Measurements from ENCODE around the gene PCSK6.

GRCh38 chr15:101497017-101497416, 7.5 kb upstream of the PCSK6 start:
- TF ChIP-seq CTCF (conservative IDR thresholded peaks at IDR 0.05) = no peak
- TF ChIP-seq EZH2 (IDR thresholded peaks at IDR 0.05; ENCODE audit: low read depth) = no peak
